DMS79 (cell line): Measurements from ENCODE around the gene L1CAM.

ENCODE experiments used
- DNase-seq: peaks from one replicate; lab custom pipeline; 2025; lab: John Stamatoyannopoulos, UW

The L1CAM gene

DNA sequence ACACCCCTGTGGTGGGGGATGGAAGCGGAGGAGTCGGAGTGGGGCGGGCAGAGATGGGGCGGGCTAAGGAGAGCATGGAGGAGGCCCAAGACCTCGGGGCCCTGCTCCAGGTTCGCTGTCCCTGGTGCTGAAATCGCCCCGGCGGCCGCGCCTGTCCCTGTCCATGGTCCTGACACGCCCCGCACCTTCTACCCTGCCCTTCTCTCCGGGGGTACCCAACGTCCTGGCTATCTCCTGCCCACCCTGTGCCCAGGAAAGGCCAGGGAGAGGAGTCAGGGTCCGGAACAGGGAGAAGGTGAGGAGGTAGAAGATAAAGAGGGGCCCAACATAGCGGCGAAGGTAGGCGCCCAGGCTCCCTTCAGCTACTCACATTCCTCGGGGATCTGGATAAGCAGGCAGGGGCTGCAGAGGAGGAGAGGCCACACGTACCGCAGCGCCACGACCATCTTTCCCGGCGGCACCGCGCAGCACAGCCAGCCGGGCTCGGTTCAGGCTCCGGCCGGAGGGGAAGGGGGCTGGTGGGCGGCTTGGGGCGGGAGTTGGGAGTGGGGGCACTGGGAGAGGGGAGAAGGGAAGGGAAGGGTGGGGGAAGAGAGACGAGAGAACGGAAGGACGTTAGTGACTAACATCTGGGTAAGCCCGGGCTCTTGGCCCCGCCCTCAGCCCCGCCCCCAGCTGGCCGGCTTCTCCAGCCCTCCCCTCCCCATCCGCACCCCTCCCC, 10.4 kb downstream of the L1CAM start:
- DNase-seq = no peak

DNA sequence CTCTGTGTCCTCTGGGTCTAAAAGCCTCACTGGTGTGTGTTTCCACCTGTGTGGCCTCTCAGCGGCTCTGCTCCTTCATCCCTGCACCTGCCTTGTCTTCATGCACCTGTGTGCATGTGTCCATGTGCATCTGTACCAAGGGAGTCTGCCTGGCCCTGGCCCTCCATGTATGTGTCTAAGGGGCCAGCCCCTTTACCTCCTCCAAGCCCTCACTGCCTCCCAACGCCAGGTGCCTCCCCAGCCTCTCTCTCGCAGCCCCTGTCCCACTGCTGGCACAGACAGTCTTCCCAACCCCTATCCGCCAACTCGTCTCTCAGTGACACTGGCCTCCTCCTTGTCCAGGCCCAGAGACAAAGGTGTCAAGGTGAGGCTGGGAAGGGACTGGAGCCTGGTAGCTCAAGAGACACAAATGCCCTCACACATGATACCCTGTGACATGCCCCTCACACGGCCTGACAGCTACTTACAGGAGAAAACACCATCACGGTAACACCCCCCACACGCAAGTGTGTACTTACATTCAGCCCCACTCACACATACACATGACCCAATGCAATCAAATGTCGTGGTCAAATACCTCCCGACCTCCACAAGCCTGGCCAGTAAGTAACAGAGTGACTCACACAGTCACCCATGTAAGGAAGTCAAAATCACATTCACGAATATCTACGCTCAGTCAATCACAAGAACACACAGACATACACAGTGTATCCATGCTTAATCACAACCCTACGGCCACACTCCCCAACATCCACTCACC, 11.4 kb downstream of the L1CAM start:
- DNase-seq = no peak

DNA sequence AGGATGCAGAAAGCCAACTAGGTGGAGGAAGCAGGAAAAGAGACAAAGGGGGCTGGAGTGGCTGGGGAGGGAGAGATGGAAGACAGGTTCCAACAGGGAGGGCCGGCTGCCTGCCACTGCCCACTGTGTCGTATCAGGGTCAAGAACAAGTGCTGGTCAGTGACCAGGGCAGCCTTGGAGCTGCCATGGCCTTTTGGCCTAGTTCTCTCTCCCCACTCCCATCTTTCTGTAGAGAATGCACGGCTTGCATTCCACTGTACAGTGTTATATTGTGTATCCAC, 11.9 kb downstream of the L1CAM start:
- DNase-seq = no peak

DNA sequence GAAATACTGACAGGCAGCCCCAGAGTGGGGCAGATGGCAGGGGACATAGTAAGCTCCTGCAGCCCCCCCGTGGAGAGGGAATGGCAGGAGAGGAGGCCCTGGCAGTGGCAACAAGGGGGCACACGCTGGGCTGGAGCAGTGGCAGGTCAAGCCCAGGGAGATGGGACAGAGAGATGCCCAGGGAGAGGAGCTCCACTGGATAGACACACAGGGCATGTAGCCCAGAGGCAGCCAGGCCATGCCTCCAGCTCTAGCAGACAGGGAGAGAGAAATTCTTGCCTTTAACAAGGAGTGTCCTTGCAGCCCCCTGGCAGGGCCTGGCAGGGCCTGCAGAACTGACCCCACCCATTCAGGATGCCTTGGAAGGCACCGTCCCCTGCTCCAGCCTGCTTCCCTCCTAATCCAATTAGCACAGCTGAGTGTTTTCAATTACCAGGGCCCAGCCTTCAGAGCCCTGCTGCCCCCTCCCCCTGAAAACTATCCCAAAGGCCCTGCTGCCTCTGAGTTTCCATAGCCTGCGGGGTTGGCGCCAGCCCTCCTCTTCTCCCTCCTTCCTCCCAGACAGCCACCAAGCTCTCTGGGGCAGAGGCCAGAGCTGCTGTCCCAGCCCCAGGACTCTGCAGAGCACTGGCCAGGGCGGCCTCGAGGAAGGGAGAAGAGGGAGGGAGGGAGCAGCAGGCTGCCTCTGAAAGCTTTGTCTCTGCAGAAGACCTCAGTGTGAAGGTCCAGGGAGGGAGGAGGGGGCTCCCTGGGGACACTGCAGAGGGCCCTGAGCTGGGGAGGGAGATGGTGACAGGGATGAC, 12.5 kb downstream of the L1CAM start:
- DNase-seq = no peak

DNA sequence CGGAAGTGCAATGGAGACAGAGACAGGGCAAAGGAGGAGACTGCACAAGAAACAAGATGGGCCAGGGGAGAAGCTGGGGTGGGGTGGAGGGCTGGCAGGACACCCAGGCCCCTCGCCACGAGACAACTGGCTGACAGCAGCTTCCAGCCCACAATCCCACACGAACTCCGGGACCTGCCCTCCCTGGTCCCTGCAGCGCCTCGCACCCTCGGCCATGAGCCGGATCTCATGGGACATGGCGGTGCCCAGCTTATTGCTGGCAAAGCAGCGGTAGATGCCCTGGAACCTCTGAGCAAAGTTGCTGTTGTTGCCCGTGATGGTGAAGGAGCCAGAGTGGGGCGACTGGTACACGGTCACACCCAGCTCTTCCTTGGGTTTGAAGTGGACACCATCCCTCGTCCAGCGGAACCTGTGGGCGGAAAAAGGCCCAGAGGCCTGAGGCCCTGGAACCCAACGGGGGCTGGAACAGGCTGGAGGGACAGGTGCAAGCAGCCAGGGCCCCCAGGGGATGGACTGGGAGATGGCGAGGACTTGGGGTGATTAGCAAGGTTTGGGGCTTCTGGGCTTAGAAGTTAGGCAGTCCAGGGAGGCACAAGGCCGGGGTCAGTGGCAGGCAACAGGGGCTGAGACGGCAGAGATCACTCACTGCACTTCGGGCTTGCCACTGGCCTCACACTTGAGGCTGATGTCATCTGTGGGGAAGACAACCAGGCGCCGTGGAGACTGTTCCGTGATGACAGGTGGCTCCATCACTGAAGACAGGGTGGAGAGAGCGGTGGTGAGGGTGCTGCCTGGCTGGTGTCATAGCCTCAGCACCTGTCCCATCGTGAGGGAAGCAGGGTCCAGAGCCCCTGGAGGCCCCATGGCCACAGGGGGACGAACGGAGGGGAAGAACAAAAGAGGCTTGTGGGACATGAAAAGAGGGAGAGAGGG, 13.8 kb downstream of the L1CAM start:
- no peak for DNase-seq

DNA sequence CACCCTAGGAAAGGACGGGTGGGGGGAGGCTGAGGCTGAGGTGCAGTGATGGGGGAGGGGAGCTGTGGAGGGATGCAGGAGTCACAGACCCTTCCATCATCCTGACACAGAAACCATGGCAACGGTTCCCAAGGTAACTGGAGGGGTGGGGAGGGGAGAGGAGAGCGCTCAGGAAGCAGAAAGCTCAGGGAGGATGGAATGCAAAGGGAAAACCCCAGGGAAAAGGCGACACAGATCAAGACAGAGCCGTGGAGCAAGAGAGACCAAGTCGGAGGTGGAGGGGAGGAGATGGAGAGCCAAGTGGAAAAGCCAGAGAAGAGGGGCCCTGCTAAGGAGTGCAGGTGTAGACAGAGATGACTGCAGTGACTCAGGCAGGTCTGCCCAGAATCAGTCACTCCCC, 14.5 kb downstream of the L1CAM start:
- no peak for DNase-seq

DNA sequence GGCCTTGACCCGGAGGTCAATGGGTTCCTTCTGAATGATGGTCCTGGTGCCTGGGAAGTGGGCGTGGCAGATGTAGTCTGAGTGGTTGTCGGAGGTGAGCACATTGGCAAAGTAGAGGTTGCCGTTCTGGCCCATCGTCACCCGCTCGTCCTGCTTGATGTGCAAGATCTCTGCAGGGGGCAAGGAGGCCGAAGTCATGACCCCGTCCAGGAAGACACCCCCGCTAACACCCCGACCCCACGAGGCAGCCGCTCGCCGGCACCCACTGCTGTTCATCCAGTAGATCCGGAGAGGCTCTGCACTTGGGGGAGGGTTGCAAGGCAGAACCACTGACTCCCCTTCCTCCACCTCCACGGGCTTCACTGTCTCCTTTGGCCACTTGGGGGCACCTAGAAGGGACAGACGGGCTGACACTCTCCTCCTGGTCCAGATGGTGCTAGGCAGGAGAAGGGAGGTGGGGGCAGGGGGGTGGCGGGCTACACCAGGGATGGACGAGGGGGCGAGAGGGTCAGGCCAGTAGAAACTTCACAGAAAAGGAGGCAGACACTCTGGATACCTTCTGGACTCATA, 15.1 kb downstream of the L1CAM start:
- DNase-seq = no peak

DNA sequence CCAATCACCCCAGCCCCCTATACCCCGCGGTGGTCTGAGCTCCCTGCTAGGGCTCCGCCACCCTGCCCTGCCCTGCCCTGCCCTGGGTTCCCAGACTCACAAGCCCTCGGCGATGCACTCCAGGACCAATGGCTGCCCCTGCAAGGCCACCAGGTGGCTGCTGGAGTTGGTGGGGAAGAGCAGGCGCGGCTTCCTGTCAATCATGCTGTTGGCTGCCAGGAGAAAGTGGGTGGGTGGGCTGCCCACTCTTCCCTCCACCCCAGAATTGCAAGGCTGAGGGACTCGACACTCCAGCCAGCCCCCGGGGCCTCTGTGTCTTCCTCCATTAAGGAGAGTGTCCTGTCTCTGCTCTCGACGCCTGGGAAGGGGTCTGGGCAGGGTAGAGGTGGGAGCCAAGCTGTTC, 15.7 kb downstream of the L1CAM start:
- DNase-seq = no peak

DNA sequence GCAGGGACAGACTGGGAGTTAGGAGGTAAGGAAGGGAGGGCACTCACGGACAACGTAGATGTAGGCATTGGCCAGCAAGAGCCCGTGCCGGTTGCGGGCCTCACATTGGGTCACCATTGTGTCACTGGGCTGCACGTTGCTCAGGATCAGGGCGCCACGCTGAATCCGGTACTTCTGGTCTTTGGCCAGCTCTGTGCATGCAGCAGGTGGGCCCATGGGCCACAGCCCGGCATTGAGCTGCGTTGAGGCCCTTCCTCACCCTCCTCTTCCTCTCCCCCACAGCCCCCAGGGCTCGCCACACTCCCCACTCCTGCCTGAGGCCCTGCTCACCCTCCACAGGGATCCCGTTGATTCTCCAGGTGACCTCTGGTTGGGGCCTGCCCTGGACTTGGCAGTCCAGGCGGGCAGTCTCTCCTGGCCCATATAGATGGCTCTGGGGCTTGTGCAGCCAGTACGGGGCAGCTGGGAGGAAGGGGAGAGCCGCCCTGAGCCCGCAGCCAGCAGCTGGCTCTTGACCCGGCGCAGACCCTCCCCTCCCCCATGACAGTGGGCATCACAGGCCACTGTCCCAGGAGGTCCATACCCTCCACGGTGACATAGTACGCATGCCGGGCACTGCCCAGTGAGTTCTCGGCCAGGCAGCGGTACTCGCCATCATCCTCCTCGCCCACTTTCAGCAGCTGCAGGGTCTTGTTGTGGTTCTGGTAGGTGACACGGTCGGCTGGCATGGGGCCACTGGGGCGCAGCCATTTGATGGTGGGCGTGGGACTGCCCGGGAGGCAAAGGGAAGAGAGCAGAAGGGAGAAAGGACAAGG, 16.3 kb downstream of the L1CAM start:
- DNase-seq = no peak

DNA sequence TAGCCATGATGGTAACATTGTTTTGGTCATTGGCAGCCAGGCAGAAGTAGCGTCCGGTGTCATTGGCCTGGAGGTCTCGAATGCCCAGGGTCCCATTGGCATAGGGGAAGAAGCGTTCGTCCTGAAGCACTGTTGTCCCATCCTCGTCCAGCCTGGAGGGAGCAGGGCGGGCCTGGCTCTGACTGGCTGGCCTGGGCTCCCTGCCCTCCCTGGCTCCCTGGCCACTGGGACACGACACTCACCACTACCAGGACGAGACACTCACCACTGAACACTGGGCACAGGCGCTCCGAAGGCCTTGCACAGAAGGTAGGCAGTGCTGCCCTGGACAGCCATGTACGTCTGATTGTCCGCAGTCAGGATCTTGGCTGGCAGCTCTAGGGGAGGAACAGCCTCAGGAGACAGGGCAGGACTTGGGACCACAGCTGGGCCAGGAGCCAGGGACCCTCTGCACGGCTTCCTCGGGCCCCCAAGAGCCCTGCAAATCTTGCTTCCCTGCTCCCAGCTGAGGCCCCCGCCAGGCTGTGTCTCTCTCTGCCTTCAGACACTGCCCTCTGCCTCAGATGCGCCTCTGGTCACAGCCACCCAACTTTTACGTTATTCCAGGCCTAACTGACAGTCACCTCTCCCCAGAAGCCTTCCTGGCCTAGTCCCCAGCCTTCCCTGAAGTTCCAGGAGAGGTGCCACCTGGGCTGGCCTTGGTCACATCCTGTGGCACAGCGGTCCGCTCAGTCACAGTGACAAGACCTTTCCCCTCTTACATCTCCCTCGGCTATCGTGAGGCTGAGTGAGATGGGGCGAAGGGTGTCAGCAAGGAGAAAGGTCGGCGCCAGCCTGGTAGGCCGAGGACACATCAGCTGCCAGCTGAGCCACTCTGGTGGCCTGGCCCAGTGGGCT, 17.1 kb downstream of the L1CAM start:
- no peak for DNase-seq

DNA sequence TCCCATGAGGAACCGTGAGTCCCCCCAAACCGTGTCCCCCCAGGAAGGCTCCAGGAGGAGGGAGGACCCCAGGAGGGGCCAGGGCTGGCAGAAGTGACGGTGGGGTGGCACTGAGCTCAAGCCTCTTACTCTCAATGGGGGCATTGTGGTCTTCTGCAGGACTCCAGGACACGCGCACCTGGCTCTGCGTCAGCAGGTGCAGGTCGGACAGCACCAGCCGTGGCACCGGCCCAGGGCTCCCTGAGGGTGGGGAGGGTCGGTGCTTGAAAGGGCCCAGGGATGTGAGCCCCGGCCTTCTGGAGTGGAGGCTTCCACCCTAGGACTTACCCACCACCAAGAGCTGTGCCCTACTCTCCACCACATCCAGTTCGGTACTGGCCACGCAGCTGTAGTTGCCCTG, 18.3 kb downstream of the L1CAM start:
- no peak for DNase-seq

DNA sequence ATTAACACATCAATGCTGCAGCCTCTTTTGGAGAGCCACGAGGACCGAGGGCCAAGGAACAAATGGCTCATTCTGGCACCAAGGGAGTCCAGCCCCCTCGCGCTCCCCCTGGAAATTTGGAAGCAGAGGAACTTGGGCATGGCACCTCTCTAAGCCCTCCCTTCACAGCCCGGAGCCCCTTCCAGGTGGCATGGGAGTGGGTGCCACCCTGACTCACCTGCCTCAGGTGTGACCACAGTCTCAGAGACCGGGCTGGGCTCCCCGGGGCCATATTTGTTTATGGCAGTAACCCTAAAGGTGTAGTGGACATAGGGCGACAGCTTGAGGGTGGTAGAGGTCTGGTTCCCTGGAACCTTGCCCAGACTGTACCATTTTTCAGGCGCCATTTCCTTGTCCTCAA, 18.8 kb downstream of the L1CAM start:
- no peak for DNase-seq

DNA sequence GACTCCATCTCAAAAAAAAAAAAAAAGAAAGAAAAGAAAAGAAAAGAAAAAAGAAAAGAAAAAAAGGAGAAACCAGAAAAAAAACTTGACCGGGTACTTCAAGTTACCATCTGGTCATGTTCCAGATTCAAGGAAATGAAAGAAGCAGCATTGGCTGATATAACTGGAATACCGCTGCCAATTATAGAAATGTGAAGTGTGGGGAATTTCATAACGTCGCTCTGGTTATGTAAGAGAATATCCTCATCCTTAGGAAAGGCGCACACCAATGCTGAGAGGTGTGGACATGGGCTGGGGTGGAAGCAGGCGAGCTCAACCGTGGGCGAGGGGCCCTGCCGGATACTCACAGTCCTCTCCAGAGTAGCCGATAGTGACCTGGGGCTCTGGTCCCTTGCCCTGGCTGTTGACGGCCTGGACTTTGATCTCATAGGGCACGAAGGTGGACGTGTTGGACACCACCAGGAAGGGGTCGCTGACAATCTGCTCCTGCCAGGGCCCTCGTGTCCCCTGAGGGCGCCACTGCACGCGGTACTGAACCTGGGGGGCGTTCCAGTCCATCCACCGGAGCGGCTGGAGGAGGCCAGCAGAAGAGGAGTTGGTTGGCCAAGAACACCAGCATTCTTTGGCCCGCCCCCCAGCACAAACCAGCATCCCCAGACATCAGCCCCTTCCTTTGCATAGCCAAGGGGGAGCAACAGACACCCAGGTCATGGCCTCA, 19.5 kb downstream of the L1CAM start:
- DNase-seq = no peak

DNA sequence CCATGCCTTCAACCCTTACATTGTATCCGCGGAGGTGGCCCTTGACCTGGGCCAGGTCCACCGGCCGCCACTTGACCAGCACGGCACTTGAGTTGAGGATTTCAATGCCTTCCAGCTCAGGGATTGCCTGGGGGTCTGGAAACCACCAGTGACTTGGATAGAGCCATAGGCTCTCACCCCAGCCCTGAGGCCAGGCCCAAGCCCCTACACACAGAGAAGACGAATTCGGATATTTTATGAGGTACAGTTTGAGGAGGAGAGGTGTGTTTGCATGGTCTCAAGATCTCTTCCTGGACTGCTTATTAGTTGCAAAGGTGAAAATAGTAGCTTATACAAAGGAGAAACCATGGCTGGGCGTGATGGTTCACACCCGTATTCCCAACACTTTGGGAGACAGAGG, 20.3 kb downstream of the L1CAM start:
- DNase-seq = no peak

DNA sequence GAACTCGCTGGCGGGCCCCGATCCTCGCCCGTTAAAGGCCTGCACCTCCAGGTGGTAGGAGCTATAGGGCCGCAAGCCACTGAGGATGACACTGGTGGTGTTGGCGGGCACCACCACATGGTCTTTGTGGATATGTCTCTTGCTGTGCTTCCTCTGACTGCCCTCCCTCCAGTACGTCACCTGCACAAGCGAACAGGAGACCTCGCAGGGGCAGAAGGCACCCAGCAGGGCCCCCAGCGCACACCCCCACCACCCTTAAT, 20.7 kb downstream of the L1CAM start:
- no peak for DNase-seq

DNA sequence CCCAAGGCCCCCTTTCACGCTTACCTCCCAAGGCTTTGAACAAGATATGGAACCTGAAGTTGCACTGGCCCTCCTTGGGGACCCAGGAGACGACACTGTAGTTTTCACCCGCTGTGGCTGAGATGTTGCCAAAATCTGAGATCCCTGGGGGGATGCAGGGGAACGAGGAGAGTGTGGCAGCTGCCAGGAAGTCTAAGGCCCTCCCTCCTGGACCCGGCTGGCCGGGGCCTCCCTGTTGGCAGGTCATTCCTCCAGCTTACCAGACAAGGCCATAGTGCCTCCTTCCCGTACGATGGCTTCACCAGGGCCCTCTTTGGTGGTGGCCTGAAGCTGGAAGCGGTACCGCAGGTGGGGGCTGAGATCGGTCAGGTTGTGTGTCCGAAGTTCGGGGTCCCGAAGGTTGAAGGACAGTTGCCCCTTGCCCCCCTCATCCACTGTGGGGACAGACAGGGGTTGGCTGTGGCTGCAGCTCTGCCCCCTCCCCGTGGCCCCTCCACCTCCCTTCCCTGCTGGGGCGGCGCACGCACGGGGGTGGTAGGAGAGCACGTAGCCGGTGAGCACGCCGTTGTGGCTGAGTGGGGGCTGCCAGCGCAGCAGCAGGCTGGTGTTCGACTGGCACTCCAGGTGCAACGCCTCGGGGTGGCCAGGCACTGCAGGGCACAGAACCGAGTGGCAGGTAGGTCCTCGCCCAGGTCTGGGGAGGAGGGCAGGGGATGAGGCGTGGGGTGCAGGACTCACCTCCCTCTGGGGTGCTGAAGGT, 21.2 kb downstream of the L1CAM start:
- DNase-seq = no peak

DNA sequence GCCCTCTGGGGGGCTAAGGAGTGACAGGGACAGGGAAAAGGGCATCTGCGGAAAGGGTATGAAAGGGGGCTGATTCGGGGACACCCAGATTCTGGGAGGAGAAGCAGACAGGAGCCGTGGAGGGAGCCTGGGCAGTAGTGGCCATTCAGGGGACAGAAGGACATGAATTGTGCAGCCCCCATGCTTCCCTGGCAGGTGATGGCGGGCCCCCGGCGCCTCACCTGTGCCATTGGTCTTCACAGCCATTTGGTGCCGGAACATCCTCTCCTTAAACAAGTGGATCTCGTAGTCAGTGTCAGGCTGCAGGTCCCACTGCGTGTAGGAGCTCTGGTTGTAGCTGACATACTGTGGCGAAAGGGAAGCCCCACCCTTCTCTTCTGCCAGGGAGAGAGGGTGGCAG, 21.9 kb downstream of the L1CAM start:
- no peak for DNase-seq

DNA sequence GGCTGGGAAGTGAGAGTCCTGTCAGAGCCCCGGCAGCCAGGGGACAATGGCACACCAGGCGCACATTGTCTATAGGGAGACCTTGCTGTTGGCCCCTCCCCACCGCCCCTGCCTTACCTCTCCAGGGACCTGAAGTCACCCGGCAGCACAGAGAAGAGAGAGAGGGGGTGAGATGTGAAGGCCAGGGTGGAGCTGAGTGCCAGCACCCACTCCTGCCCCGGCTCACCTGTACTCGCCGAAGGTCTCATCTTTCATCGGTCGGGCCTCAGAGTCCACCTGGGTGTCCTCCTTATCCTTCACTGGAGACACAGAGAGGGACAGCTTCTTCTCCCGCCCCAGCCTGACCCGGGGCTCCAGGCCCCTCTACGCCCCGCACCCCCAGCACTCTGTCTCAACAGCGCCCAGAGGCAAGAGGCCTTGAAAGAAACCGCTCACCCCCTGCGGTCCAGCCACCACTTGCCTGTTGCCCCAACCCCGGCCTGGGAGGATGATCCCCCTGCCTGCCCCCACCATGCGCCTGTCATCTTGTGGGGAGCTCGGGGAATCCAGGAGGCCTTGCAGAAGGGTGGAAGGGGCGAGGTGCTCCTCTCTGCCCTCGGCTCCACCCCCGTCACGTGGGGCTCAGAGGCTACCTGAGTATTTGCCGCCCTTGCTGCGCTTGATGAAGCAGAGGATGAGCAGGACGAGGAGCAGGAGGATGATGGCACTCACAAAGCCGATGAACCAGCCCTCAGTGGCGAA, 22.6 kb downstream of the L1CAM start:
- DNase-seq = no peak
